ENCODE measurements around the gene ACHE. TPM values are rescaled to one million over a fixed set of nuclear protein-coding genes. Genes with fewer than 3 reads are reported as not detected.

Gene ACHE
- total and polyA plus RNA-seq, 2 of the 13 experiments (the other 11 are each of a cell fraction or from before 2014, with no cell fraction given) = 0.18 to 0.40 TPM

DNA sequence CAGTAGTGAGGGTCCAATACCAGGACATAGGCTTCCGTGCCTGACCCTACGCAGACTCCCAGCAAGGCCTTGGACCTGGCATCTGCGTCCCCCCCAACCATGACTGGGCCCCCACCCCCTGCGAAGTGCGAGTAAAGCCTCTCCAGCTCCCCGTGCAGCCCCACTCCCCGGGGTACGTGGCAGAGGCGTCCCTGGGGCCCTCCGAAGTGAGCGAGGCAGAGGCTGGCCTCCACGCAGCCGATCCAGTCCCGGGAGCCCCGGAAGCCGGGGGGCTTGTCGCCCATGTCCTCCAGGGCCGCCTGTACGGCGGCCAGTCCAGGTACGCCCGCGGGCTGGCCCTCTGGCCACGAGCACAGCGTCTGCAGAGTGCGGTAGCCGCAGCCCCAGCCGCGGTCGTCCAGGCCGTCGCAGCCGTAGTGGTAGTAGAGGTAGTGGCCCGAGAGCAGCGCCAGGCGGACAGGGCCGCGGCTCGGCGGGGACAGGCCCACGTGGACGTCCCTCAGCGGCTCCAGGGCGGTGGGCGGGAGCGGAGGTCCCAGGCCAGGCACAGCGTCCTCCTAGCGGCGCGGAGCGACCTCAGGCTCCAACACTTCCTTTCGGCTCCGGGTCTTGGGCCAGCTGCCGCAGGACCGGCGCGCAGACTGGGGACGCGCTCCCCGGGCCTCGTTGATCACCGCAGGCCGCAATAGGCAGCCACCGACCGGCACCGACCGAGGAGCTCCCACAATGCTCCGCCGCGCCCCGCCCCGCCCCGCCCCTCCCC is 6.5 kb downstream of the ACHE start, which contains the start of gene UFSP1 (continued):
- TF ChIP-seq, protein P1, sequence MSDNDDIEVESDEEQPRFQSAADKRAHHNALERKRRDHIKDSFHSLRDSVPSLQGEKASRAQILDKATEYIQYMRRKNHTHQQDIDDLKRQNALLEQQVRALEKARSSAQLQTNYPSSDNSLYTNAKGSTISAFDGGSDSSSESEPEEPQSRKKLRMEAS (IDR thresholded peaks at IDR 0.05) = peak; percentile 95
- TF ChIP-seq, protein P2, sequence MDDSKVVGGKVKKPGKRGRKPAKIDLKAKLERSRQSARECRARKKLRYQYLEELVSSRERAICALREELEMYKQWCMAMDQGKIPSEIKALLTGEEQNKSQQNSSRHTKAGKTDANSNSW (CRISPR knock-in tag; IDR thresholded peaks at IDR 0.05; ENCODE audit: borderline replicate concordance) = peak; percentile 92; the same call in 1 of the 2 replicates
- TF ChIP-seq, protein P3, sequence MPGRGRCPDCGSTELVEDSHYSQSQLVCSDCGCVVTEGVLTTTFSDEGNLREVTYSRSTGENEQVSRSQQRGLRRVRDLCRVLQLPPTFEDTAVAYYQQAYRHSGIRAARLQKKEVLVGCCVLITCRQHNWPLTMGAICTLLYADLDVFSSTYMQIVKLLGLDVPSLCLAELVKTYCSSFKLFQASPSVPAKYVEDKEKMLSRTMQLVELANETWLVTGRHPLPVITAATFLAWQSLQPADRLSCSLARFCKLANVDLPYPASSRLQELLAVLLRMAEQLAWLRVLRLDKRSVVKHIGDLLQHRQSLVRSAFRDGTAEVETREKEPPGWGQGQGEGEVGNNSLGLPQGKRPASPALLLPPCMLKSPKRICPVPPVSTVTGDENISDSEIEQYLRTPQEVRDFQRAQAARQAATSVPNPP (CRISPR knock-in tag; IDR thresholded peaks at IDR 0.05) = peak; percentile 67; the same call in 1 of the 2 replicates
- TF ChIP-seq, protein P4, sequence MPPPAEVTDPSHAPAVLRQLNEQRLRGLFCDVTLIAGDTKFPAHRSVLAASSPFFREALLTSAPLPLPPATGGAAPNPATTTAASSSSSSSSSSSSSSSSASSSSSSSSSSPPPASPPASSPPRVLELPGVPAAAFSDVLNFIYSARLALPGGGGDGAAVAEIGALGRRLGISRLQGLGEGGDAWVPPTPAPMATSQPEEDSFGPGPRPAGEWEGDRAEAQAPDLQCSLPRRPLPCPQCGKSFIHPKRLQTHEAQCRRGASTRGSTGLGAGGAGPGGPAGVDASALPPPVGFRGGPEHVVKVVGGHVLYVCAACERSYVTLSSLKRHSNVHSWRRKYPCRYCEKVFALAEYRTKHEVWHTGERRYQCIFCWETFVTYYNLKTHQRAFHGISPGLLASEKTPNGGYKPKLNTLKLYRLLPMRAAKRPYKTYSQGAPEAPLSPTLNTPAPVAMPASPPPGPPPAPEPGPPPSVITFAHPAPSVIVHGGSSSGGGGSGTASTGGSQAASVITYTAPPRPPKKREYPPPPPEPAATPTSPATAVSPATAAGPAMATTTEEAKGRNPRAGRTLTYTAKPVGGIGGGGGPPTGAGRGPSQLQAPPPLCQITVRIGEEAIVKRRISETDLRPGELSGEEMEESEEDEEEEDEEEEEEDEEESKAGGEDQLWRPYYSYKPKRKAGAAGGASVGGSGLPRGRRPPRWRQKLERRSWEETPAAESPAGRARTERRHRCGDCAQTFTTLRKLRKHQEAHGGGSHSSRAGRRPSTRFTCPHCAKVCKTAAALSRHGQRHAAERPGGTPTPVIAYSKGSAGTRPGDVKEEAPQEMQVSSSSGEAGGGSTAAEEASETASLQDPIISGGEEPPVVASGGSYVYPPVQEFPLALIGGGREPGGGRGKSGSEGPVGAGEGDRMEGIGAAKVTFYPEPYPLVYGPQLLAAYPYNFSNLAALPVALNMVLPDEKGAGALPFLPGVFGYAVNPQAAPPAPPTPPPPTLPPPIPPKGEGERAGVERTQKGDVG (CRISPR knock-in tag; IDR thresholded peaks at IDR 0.05; ENCODE audit: borderline replicate concordance) = no peak; the same call in 1 of the 2 replicates
- TF ChIP-seq CHCHD3 (CRISPR knock-in tag; IDR thresholded peaks at IDR 0.05) (peak; percentile 83; the same call in 1 of the 2 replicates), EP300 (IDR thresholded peaks at IDR 0.05; ENCODE audit: low read depth in 2 of 2, low read length in 2 of 2) (no peak), EP300 (CRISPR knock-in tag; IDR thresholded peaks at IDR 0.05; ENCODE audit: borderline replicate concordance) (no peak), ZNF616 (CRISPR knock-in tag; IDR thresholded peaks at IDR 0.05; ENCODE audit: low read depth) (peak; percentile 55; the same call in 1 of the 2 replicates), KDM2A (CRISPR knock-in tag; IDR thresholded peaks at IDR 0.05; ENCODE audit: borderline replicate concordance, low read depth) (peak; percentile 82), ZNF564 (CRISPR knock-in tag; IDR thresholded peaks at IDR 0.05) (peak; percentile 76; the same call in 1 of the 2 replicates), FOXM1 (CRISPR knock-in tag; IDR thresholded peaks at IDR 0.05) (peak; percentile 90), KDM3A (CRISPR knock-in tag; IDR thresholded peaks at IDR 0.05; ENCODE audit: low read depth) (peak; percentile 26; the same call in 1 of the 2 replicates), ZNF350 (CRISPR knock-in tag; IDR thresholded peaks at IDR 0.05; ENCODE audit: borderline replicate concordance, low read depth) (peak; percentile 40; the same call in 1 of the 2 replicates), ZSCAN9 (CRISPR knock-in tag; IDR thresholded peaks at IDR 0.05; ENCODE audit: borderline replicate concordance) (peak; percentile 76; the same call in 1 of the 2 replicates)
- TF ChIP-seq, protein P5, sequence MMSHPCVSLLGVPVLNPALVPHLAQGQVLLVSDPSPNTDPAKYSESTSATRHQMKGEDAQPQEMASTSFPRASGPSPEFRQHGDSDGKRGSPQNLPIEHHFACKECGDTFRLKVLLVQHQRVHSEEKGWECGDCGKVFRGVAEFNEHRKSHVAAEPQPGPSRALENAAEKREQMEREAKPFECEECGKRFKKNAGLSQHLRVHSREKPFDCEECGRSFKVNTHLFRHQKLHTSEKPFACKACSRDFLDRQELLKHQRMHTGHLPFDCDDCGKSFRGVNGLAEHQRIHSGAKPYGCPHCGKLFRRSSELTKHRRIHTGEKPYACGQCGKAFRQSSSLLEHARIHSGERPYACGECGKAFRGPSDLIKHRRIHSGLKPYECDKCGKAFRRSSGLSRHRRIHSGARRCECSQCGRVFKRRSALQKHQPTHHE (CRISPR knock-in tag; IDR thresholded peaks at IDR 0.05; ENCODE audit: borderline replicate concordance) = peak; percentile 83; the same call in 1 of the 2 replicates
- TF ChIP-seq, protein P6, sequence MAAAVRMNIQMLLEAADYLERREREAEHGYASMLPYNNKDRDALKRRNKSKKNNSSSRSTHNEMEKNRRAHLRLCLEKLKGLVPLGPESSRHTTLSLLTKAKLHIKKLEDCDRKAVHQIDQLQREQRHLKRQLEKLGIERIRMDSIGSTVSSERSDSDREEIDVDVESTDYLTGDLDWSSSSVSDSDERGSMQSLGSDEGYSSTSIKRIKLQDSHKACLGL (CRISPR knock-in tag; IDR thresholded peaks at IDR 0.05) = peak; percentile 100
- TF ChIP-seq, protein P7, sequence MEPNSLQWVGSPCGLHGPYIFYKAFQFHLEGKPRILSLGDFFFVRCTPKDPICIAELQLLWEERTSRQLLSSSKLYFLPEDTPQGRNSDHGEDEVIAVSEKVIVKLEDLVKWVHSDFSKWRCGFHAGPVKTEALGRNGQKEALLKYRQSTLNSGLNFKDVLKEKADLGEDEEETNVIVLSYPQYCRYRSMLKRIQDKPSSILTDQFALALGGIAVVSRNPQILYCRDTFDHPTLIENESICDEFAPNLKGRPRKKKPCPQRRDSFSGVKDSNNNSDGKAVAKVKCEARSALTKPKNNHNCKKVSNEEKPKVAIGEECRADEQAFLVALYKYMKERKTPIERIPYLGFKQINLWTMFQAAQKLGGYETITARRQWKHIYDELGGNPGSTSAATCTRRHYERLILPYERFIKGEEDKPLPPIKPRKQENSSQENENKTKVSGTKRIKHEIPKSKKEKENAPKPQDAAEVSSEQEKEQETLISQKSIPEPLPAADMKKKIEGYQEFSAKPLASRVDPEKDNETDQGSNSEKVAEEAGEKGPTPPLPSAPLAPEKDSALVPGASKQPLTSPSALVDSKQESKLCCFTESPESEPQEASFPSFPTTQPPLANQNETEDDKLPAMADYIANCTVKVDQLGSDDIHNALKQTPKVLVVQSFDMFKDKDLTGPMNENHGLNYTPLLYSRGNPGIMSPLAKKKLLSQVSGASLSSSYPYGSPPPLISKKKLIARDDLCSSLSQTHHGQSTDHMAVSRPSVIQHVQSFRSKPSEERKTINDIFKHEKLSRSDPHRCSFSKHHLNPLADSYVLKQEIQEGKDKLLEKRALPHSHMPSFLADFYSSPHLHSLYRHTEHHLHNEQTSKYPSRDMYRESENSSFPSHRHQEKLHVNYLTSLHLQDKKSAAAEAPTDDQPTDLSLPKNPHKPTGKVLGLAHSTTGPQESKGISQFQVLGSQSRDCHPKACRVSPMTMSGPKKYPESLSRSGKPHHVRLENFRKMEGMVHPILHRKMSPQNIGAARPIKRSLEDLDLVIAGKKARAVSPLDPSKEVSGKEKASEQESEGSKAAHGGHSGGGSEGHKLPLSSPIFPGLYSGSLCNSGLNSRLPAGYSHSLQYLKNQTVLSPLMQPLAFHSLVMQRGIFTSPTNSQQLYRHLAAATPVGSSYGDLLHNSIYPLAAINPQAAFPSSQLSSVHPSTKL (CRISPR knock-in tag; IDR thresholded peaks at IDR 0.05) = no peak

Data from HepG2 (cell line).